SIG-M5 treated with dmso at 0.1 percent for 504 hours (cell line): ENCODE measurements around the gene PRKN.
"Not testable (repeated sequence)": the region's sequence is repeated elsewhere in the genome, so short reads cannot be mapped to it uniquely, and the experiment has no call there.

Experiments
- DNase-seq: peaks from one replicate; lab custom pipeline; 2025; ENCODE audit not compliant: unreplicated experiment; lab: John Stamatoyannopoulos, UW

PRKN gene

GRCh38 chr6:161886545-161886944 is 841.0 kb downstream of the PRKN start:
- not testable (repeated sequence) for DNase-seq

DNA sequence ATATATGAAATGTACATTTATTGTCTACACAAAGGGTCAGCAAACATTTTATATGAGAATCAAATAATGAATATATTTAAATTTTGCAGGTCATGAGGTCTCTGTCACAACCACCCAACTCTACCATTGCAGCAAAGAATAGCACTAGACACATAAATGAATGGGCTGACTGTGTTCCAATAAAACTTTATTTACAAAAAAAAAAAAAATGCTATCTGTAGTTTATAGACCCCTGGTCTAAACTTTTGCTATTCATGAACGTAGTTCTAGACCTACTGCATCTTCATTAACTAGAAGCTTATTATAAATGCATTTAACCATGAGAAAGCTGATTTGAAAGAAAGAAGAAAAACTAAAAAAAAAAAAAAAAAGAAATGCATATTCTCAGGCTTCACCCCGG is 842.8 kb downstream of the PRKN start:
- DNase-seq = no peak

DNA sequence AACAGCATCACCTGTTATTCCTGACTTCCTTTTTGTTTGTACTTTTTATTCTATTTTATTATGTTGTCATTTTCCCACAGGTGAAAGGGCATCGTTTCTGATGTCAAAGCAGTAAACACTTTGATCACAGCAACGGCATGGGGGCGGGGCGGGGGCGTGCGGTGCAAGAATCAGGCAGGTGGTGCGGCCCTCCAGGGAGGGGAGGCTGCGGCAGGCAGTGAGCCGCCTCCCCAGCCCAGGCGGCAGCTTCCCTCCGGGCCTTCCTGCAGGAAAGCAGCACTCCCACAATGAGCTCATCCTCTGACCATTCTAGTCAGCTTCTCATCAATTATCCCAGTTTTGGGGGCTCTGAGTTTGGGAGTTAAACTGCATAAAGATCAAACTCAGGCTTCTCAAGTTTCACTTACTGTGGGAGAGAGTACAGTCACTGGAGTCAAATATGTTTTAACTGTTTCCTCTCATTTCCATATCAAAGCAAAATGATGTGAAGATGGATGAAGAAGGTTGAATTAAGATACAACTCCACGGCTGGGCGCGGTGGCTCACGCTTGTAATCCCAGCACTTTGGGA is 845.3 kb downstream of the PRKN start:
- no peak for DNase-seq

- DNase-seq = no peak
Measured at GRCh38 chr6:161880056-161880455, 847.5 kb downstream of the PRKN start.

- DNase-seq = no peak
Measured at GRCh38 chr6:161876231-161876630, 851.3 kb downstream of the PRKN start.

GRCh38 chr6:161870236-161870901 is 857.2 kb downstream of the PRKN start:
- DNase-seq = no peak

- no peak for DNase-seq
Measured at GRCh38 chr6:161869491-161869890, 858.1 kb downstream of the PRKN start.

DNA sequence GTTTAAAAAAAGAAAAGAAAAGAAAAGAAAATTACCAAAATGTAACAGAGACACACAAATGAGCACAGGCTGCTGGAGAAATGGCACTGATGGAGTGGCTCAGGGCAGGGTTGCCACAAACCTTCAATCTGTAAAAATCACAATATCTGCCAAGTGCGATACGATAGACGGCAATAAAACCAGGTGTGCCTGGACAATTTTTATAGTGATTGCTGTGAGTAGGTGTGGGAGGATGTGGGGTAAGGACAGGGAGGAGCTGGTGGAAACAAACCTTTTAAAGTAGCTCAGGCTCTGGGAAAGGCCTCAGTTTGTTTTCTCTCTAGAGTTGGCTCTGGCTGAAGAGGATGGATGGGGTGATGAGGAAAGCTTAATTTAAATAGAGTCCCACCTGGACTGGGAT is 861.0 kb downstream of the PRKN start:
- DNase-seq = no peak

GRCh38 chr6:161861061-161861460 is 866.5 kb downstream of the PRKN start:
- DNase-seq = not testable (repeated sequence)

DNA sequence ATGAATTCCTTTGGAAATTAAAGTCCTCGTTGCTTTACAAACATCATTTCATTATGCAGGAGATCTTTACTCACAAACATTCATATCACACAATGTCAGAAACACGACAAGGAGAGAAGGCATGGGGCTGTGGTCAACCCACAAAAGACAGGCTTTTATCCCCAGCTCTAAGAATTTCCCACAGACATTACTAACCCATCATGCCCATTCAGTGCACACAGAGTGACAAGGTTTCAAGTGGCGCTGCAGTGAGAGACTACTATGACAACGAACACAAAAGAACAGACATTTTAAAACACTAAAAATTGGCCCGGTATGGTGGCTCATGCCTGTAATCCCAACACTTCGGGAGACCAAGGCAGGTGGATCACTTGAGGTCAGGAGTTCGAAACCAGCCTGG is 873.9 kb downstream of the PRKN start:
- no peak for DNase-seq

DNA sequence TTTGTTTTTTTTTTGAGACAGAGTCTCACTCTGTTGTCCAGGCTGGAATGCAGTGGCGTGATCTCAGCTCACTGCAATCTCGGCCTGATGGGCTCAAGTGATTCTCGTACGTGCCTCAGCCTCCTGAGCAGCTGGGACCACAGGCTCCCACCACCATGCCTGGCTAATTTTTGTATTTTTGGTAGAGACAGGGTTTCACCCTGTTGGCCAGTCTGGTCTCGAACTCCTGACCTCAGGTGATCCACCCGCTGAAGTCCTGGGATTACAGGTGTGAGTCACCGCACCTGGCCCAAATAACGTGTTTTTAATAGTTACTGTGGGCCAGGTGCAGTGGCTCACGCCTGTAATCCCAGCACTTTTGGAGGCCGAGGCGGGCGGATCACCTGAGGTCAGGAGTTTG is 876.1 kb downstream of the PRKN start:
- not testable (repeated sequence) for DNase-seq

DNA sequence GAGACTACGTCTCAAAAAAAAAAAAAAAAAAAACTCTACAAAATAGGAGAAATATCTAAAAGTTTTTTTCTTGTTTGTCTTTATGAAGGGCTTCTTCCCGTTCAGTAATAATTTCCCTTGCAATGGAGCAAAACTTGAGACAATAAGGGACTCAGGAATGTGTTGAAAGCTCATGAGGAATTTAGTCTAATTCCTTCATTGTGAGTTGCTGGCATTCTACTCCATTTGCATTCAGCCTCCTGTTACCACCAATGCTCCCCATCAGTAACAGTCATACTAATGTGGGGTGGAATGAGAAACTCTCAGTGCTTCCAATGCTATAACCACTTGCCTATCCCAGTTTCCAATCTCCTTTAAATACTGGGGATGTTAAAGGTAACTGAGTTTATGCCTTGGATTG is 877.0 kb downstream of the PRKN start:
- DNase-seq = no peak

DNA sequence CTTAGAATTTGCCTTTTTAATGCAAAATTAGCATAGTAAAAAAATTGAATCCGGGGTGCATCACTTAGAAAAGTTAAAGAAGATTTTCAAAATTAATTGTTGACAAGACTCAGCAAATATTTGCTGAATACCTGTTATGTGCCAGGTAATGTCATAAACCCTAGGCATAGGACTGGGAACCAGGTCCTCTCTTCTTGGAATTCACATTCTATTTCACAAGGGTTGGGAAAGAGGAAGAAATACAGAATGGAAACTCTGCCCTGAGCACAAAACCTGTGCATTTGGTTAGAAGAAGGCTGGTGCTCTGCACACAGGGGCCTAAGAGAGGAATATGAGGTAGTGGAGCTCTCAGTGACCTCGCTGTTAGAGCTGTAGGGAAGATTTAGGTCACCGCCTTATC is 879.9 kb downstream of the PRKN start:
- no peak for DNase-seq

DNA sequence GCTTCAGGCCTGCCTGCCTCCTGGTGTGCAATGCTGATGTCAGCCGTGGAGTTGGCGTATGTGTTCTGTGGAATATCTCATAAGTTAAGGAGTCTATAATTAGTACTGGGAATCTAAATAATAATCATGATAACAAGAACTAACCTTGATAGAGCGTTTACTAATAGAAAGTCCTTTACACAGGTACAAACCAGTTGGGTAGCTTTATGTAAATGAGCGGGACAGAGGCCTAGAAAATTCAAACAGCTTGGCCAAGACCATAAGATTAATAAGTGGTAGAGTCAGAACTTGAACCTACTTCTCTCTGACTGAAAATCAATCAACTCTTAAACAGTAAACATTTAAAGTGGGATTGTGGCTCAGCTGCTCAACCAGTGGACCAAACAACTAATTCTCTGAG is 882.8 kb downstream of the PRKN start:
- no peak for DNase-seq

GRCh38 chr6:161843066-161843465 is 884.5 kb downstream of the PRKN start:
- no peak for DNase-seq

GRCh38 chr6:161840380-161840779 is 887.2 kb downstream of the PRKN start:
- no peak for DNase-seq

GRCh38 chr6:161838306-161839035 is 889.1 kb downstream of the PRKN start:
- DNase-seq = no peak

- no peak for DNase-seq
Measured at GRCh38 chr6:161837854-161838253, 889.7 kb downstream of the PRKN start.

GRCh38 chr6:161837449-161837735 is 890.2 kb downstream of the PRKN start:
- no peak for DNase-seq

DNA sequence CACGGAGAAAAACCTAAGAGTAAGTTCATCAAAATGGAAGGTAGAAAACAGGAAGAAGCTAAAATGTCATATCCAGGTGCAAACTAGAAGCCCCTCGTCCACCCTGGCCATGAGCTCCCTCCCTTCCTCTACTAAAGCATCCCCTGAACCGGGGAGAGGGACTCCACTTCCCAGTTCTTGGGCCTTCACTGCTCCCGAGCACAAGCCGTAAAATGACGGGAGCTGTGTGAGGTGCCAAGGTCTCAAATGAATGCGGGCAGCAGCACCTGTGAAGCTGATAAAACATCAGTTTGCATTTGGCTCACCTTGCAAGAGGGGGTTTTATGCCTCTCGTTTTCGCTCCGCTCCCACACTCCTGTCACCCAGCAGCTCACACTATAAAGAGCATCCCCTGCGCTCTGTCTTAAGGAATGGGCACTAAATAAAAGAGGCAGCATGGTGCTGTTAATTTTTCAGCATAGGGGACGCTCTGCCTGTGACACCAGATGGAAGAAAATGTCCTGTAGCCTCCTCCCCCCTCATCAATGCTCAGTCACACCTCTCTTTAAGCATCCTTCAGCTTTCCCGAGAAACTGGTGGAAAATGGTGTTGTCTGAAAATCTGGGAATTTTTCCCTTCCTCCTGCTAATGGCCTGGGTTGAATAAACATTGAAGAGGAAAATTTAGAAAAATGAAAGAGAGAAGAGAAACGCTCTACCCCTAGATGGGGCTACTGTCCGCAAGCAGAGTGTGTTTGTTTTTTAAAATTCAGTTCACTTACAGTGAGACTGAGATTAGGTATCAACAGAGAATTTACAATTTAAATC is 890.7 kb downstream of the PRKN start:
- no peak for DNase-seq

DNA sequence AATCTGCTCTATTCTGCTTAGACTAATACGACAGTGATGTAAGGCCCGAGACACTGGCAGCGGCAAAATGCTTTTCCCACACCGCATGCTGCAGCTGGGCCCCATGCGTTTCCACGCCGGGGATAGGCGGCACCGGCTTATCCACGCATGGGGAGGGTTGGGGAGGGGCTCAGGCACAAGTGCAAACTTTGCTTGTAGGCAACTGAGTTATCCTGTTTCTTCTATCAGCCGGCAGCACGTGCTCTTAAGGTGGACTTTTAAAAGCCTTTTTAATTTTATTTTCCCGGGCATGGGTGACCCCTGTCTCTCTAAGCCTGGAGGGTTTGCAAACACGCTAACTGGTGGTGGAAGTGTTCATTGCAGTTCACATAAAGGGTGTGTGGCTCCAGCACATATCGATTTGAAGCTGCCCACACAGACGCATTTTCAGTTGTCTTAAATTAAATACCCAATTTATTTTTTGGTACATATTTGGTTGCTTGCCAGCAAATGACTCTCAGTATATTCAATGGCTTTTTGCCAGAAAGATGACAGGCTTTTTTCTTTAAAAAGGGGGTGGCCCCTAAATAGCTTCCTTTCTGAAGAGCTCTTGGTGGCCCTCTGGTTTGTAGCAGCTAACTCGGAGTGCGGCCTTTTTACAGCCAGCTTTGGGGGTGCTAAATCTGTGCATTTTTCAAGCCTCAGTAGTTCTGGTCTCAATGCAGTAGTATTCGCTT is 891.9 kb downstream of the PRKN start:
- DNase-seq = no peak
